ENCODE data around the gene ERBB4. TPM values are rescaled to one million over a fixed set of nuclear protein-coding genes. Genes with fewer than 3 reads are reported as not detected.

Gene ERBB4
- total RNA-seq, 2 donors from 2014 or later = 1.0 to 32.8 TPM

- intact Hi-C loops (cut with DNase I) = no loop called here
- Histone ChIP-seq H3K36me3 (no peaks in the 10 kb centered on the region), H3K4me1 (replicated peaks) (no peaks in the 10 kb centered on the region), H3K9me3 (no peaks in the 10 kb centered on the region), H3K4me3 (no peak overlapping the region), H3K27ac (no peak overlapping the region), H3K27me3 (replicated peaks; ENCODE audit: insufficient read depth) (no peaks in the 10 kb centered on the region)
- no peak for TF ChIP-seq POLR2A (IDR thresholded peaks at IDR 0.05)
- TF ChIP-seq POLR2AphosphoS5 (IDR thresholded peaks at IDR 0.05) = no peak
- no peak for TF ChIP-seq CTCF (IDR thresholded peaks at IDR 0.05)
- no peak for DNase-seq (ENCODE audit: low spot score)
- 90% methylated on average over 2 of the region's 2 CpGs for WGBS
Measured at GRCh38 chr2:211903961-211904360, 634.6 kb downstream of the ERBB4 start.

- H3K27ac ChIP-seq = no peak overlapping the region
- TF ChIP-seq CTCF (IDR thresholded peaks at IDR 0.05) (no peak), POLR2A (IDR thresholded peaks at IDR 0.05) (no peak), POLR2AphosphoS5 (IDR thresholded peaks at IDR 0.05) (no peak)
- no peaks in the 10 kb centered on the region for H3K4me1 ChIP-seq (replicated peaks)
- no peak overlapping the region for H3K4me3 ChIP-seq
- no peaks in the 10 kb centered on the region for H3K36me3 ChIP-seq
- no peaks in the 10 kb centered on the region for H3K27me3 ChIP-seq (replicated peaks; ENCODE audit: insufficient read depth)
- intact Hi-C loops (cut with DNase I) = no loop called here
- no peak for DNase-seq (ENCODE audit: low spot score)
- no peaks in the 10 kb centered on the region for H3K9me3 ChIP-seq
- whole genome bisulfite sequencing = 64% methylated on average over 6 of the region's 6 CpGs
Measured at GRCh38 chr2:211901226-211901846, 637.3 kb downstream of the ERBB4 start.

- intact Hi-C loops (cut with DNase I) = no loop called here
- no peaks in the 10 kb centered on the region for H3K9me3 ChIP-seq
- H3K27me3 ChIP-seq (replicated peaks; ENCODE audit: insufficient read depth) = no peaks in the 10 kb centered on the region
- H3K4me3 ChIP-seq = no peak overlapping the region
- no peaks in the 10 kb centered on the region for H3K36me3 ChIP-seq
- H3K27ac ChIP-seq = no peak overlapping the region
- 35% methylated on average over 2 of the region's 2 CpGs for WGBS
- DNase-seq (ENCODE audit: low spot score) = no peak
- TF ChIP-seq POLR2AphosphoS5 (IDR thresholded peaks at IDR 0.05) (no peak), CTCF (IDR thresholded peaks at IDR 0.05) (no peak), POLR2A (IDR thresholded peaks at IDR 0.05) (no peak)
- H3K4me1 ChIP-seq (replicated peaks) = no peaks in the 10 kb centered on the region
Measured at GRCh38 chr2:211900518-211900917, 638.1 kb downstream of the ERBB4 start.

- intact Hi-C loops (cut with DNase I) = no loop called here
- H3K9me3 ChIP-seq = no peaks in the 10 kb centered on the region
- H3K27me3 ChIP-seq (replicated peaks; ENCODE audit: insufficient read depth) = no peaks in the 10 kb centered on the region
- TF ChIP-seq POLR2AphosphoS5 (IDR thresholded peaks at IDR 0.05) = no peak
- no peak for TF ChIP-seq POLR2A (IDR thresholded peaks at IDR 0.05)
- no peak for TF ChIP-seq CTCF (IDR thresholded peaks at IDR 0.05)
- H3K36me3 ChIP-seq = no peaks in the 10 kb centered on the region
- no peak for DNase-seq (ENCODE audit: low spot score)
- WGBS = 14% methylated on average over 5 of the region's 5 CpGs
- no peak overlapping the region for H3K4me3 ChIP-seq
- no peak overlapping the region for H3K27ac ChIP-seq
- H3K4me1 ChIP-seq (replicated peaks) = no peaks in the 10 kb centered on the region
Measured at GRCh38 chr2:211900000-211900399, 638.6 kb downstream of the ERBB4 start.

- Histone ChIP-seq H3K27ac (no peak overlapping the region), H3K27me3 (replicated peaks; ENCODE audit: insufficient read depth) (no peaks in the 10 kb centered on the region), H3K4me1 (replicated peaks) (no peaks in the 10 kb centered on the region), H3K9me3 (no peaks in the 10 kb centered on the region), H3K36me3 (no peaks in the 10 kb centered on the region), H3K4me3 (no peak overlapping the region)
- TF ChIP-seq POLR2A (IDR thresholded peaks at IDR 0.05) = no peak
- no peak for TF ChIP-seq CTCF (IDR thresholded peaks at IDR 0.05)
- TF ChIP-seq POLR2AphosphoS5 (IDR thresholded peaks at IDR 0.05) = no peak
- DNase-seq (ENCODE audit: low spot score) = no peak
- intact Hi-C loops (cut with DNase I) = no loop called here
- 39% methylated on average over 1 of the region's 1 CpG for WGBS
Measured at GRCh38 chr2:211898702-211899101, 639.9 kb downstream of the ERBB4 start.

All from prostate gland (tissue), 2 donors.